Measurements from ENCODE around the gene NAALADL2. TPM values are rescaled to one million over a fixed set of nuclear protein-coding genes. Genes with fewer than 3 reads are reported as not detected.

Gene NAALADL2
- total and polyA plus RNA-seq, 7 donors, result 0.56 to 3.3 (median 1.6) TPM

GRCh38 chr3:175434561-175434960 lies 575.4 kb downstream of the NAALADL2 start:
- no peak for TF ChIP-seq CTCF (IDR thresholded peaks at IDR 0.05)

GRCh38 chr3:175443682-175444081 lies 584.5 kb downstream of the NAALADL2 start:
- no peak overlapping the region for H3K27ac ChIP-seq
- no peaks in the 10 kb centered on the region for H3K9me3 ChIP-seq
- H3K36me3 ChIP-seq (ENCODE audit: insufficient read depth in 1 of 2, low read depth in 1 of 2), result no peaks in the 10 kb centered on the region
- intact Hi-C loops (cut with DNase I), result no loop called here
- H3K27me3 ChIP-seq (ENCODE audit: insufficient read depth in 3 of 3, low read length in 2 of 3), result no peaks in the 10 kb centered on the region
- ATAC-seq (no peak), DNase-seq (no peak)
- no peak for TF ChIP-seq CTCF (IDR thresholded peaks at IDR 0.05)
- no peaks in the 10 kb centered on the region for H3K4me1 ChIP-seq
- 85 to 95% (median 91%) methylated on average over 3 of the region's 3 CpGs for WGBS, 3 donors
- H3K4me3 ChIP-seq, result no peak overlapping the region

More at GRCh38 chr3:175434561-175434960, 575.4 kb downstream of the NAALADL2 start:
- intact Hi-C loops (cut with DNase I), result no loop called here
- H3K27ac ChIP-seq, result no peak overlapping the region
- ATAC-seq (no peak), DNase-seq (no peak)
- H3K4me3 ChIP-seq, result no peak overlapping the region
- H3K4me1 ChIP-seq, result no peaks in the 10 kb centered on the region
- H3K9me3 ChIP-seq, result no peaks in the 10 kb centered on the region
- no peaks in the 10 kb centered on the region for H3K36me3 ChIP-seq (ENCODE audit: insufficient read depth in 1 of 2, low read depth in 1 of 2)
- H3K27me3 ChIP-seq (ENCODE audit: insufficient read depth in 3 of 3, low read length in 2 of 3), result no peaks in the 10 kb centered on the region

GRCh38 chr3:175445741-175446140 lies 586.6 kb downstream of the NAALADL2 start:
- no peaks in the 10 kb centered on the region for H3K36me3 ChIP-seq (ENCODE audit: insufficient read depth in 1 of 2, low read depth in 1 of 2)
- H3K9me3 ChIP-seq, result no peaks in the 10 kb centered on the region
- DNase-seq (no peak), ATAC-seq (no peak)
- H3K4me1 ChIP-seq, result no peaks in the 10 kb centered on the region
- WGBS, 3 donors, result 89 to 97% (median 93%) methylated on average over 3 of the region's 3 CpGs
- H3K27ac ChIP-seq, result no peak overlapping the region
- H3K4me3 ChIP-seq, result no peak overlapping the region
- H3K27me3 ChIP-seq (ENCODE audit: insufficient read depth in 3 of 3, low read length in 2 of 3), result no peaks in the 10 kb centered on the region
- no peak for TF ChIP-seq CTCF (IDR thresholded peaks at IDR 0.05)
- intact Hi-C loops (cut with DNase I), result no loop called here

- Histone ChIP-seq H3K4me3 (no peak overlapping the region), H3K27me3 (ENCODE audit: insufficient read depth in 3 of 3, low read length in 2 of 3) (no peaks in the 10 kb centered on the region), H3K27ac (no peak overlapping the region), H3K9me3 (no peaks in the 10 kb centered on the region), H3K36me3 (ENCODE audit: insufficient read depth in 1 of 2, low read depth in 1 of 2) (no peaks in the 10 kb centered on the region), H3K4me1 (no peaks in the 10 kb centered on the region)
- WGBS, 3 donors, result 74 to 79% (median 78%) methylated on average over 6 of the region's 6 CpGs
- no peak for DNase-seq
- TF ChIP-seq CTCF (IDR thresholded peaks at IDR 0.05), result no peak
- ATAC-seq, result no peak
- intact Hi-C loops (cut with DNase I), result no loop called here
Measured at GRCh38 chr3:175447521-175447920, 588.4 kb downstream of the NAALADL2 start.

- Histone ChIP-seq H3K27ac (no peak overlapping the region), H3K27me3 (ENCODE audit: insufficient read depth in 3 of 3, low read length in 2 of 3) (no peaks in the 10 kb centered on the region), H3K4me1 (no peaks in the 10 kb centered on the region), H3K36me3 (ENCODE audit: insufficient read depth in 1 of 2, low read depth in 1 of 2) (no peaks in the 10 kb centered on the region), H3K9me3 (no peaks in the 10 kb centered on the region), H3K4me3 (no peak overlapping the region)
- WGBS, 3 donors, result 81 to 82% (median 81%) methylated on average over 3 of the region's 3 CpGs
- ATAC-seq (no peak), DNase-seq (no peak)
- intact Hi-C loops (cut with DNase I), result no loop called here
- no peak for TF ChIP-seq CTCF (IDR thresholded peaks at IDR 0.05)
Measured at GRCh38 chr3:175453361-175453760, 594.2 kb downstream of the NAALADL2 start.

All from psoas muscle (tissue), 8 donors.